Peyer's patch (tissue), 4 donors: ENCODE measurements around the gene KREMEN1. TPM values are rescaled to one million over a fixed set of nuclear protein-coding genes. Genes with fewer than 3 reads are reported as not detected.

Experiments used
- DNase-seq, 3 donors: peaks; one replicate each; pipeline ENCODE4 v3.0.0-alpha.2; 2017 to 2019
- H3K27ac ChIP-seq, 4 donors: fragments of 200-600 bp; sonication (generic); one replicate each; pipeline ENCODE4 v1.5.1; 2016 to 2019
- H3K27me3 ChIP-seq, 2 donors: fragments of 200-600 bp; sonication (generic); one replicate each; pipeline ENCODE4 v1.5.1; 2019
- H3K36me3 ChIP-seq, 3 donors: fragments of 200-600 bp; sonication (generic); one replicate each; pipeline ENCODE4 v1.5.1; 2016 to 2019
- H3K4me1 ChIP-seq, 4 donors: fragments of 200-600 bp; sonication (generic); one replicate each; pipeline ENCODE4 v1.5.1; 2016 to 2019
- H3K4me3 ChIP-seq, 4 donors: fragments of 200-600 bp; sonication (generic); 1 replicate in 3 of 4; 2 replicates in 1 of 4; pipeline ENCODE4 v1.5.1; 2016 to 2019; ENCODE audit warnings: mild to moderate bottlenecking in 1 of 4
- H3K9me3 ChIP-seq, 4 donors: fragments of 200-600 bp; sonication (generic); one replicate each; pipeline ENCODE4 v1.5.1; 2016 to 2019; ENCODE audit warnings: mild to moderate bottlenecking in 1 of 4
- POLR2A ChIP-seq, 2 donors: fragments of 450-650 bp; IDR thresholded peaks; one replicate each; pipeline ENCODE4 v1.5.1; 2017; ENCODE audit warnings: antibody characterized with exemption in 2 of 2, mild to moderate bottlenecking in 2 of 2, moderate library complexity in 2 of 2
- total RNA-seq, 4 donors: library from RNA; depleted of rRNA; stranded (reverse); fragments of >200 nt; gene quantifications; one replicate each; pipeline ENCODE4 v1.1.0, GENCODE V29; 2016
- TF ChIP-seq, protein P1 (sequence below), 6 experiments: fragments of 450-650 bp in 4 of 6; fragments of 200-600 bp in 2 of 6; sonication (generic) in 1 of 6; IDR thresholded peaks; one replicate each; pipeline ENCODE4 v1.5.1; 2017 to 2019; ENCODE audit warnings: antibody characterized with exemption in 6 of 6, mild to moderate bottlenecking in 3 of 6, moderate library complexity in 1 of 6

KREMEN1 gene
- total RNA-seq, 4 donors from 2014 or later = 8.2 to 32.2 (median 16.1) TPM

DNA sequence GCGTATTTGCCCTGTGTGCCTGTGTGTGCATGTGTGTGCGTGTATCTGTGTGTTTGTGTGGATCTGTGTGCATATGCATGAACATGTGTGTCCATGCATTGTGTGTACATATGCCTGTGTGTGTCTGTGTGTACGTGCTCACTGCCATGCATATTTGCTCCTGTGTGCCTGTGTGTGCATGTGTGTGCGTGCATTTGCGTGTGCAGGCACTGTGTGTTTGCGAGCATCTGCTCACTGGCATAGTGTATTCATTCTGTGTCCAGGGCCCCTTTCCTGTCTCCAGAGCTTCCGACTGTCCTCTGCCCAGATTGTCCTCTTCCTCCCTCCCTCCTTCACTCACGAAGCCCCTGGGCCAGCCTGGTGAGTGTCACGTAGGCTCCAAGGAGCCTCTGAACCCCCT lies 138.6 kb downstream of the KREMEN1 start:
- DNase-seq = no peak
- Histone ChIP-seq H3K4me3 (no peak overlapping the region), H3K27ac (no peak overlapping the region), H3K4me1 (no peaks in the 10 kb centered on the region), H3K27me3 (no peaks in the 10 kb centered on the region), H3K36me3 (no peaks in the 10 kb centered on the region), H3K9me3 (no peaks in the 10 kb centered on the region)
- TF ChIP-seq, protein P1, sequence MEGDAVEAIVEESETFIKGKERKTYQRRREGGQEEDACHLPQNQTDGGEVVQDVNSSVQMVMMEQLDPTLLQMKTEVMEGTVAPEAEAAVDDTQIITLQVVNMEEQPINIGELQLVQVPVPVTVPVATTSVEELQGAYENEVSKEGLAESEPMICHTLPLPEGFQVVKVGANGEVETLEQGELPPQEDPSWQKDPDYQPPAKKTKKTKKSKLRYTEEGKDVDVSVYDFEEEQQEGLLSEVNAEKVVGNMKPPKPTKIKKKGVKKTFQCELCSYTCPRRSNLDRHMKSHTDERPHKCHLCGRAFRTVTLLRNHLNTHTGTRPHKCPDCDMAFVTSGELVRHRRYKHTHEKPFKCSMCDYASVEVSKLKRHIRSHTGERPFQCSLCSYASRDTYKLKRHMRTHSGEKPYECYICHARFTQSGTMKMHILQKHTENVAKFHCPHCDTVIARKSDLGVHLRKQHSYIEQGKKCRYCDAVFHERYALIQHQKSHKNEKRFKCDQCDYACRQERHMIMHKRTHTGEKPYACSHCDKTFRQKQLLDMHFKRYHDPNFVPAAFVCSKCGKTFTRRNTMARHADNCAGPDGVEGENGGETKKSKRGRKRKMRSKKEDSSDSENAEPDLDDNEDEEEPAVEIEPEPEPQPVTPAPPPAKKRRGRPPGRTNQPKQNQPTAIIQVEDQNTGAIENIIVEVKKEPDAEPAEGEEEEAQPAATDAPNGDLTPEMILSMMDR (IDR thresholded peaks at IDR 0.05) = no peak
- no peak for TF ChIP-seq POLR2A (IDR thresholded peaks at IDR 0.05)

DNA sequence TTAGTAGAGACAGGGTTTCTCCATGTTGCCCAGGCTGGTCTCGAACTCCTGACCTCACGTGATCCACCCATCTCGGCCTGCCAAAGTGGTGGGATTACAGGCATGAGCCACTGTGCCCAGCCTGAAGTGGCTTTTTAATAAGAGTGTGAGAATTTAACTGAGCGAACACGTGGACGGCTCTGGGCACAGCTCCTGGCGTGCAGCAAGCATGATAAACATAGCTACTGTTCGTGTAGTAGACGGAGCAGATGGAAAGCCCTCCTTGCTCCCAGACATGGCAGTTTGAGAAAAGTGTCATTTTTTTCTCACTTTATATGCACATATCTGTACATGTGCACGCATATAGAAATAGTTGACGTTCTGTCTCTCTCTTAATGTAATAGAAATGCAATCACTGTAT lies 139.9 kb downstream of the KREMEN1 start:
- H3K9me3 ChIP-seq = no peaks in the 10 kb centered on the region
- H3K27me3 ChIP-seq = no peaks in the 10 kb centered on the region
- TF ChIP-seq, protein P1 (IDR thresholded peaks at IDR 0.05) = no peak
- TF ChIP-seq POLR2A (IDR thresholded peaks at IDR 0.05) = no peak
- no peak overlapping the region for H3K27ac ChIP-seq
- H3K4me3 ChIP-seq = no peak overlapping the region
- no peaks in the 10 kb centered on the region for H3K36me3 ChIP-seq
- DNase-seq = no peak
- no peaks in the 10 kb centered on the region for H3K4me1 ChIP-seq

DNA sequence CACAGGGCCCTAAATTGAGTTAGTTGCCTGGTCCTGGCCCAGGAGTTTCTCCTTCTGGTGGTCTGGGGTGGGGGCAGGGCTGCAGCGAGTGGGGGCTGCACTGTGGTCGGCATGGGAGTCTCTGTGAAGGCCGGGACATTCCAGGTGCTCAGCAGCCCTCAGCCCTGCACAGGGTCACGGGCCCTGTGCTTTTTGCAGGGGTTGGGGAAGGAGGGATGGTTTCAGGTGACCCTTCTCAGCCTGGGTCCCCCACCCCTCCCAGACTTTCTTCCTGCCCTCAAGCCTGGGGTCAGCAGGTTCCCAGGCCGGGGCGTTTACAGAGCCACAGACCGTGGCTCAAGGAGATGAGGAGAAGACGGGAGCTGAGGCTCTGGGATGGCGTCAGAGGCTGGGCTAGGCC lies 140.7 kb downstream of the KREMEN1 start:
- no peaks in the 10 kb centered on the region for H3K36me3 ChIP-seq
- no peak for TF ChIP-seq POLR2A (IDR thresholded peaks at IDR 0.05)
- H3K4me3 ChIP-seq = no peak overlapping the region
- DNase-seq = no peak
- no peaks in the 10 kb centered on the region for H3K27me3 ChIP-seq
- H3K27ac ChIP-seq = no peak overlapping the region
- no peaks in the 10 kb centered on the region for H3K9me3 ChIP-seq
- no peaks in the 10 kb centered on the region for H3K4me1 ChIP-seq

DNA sequence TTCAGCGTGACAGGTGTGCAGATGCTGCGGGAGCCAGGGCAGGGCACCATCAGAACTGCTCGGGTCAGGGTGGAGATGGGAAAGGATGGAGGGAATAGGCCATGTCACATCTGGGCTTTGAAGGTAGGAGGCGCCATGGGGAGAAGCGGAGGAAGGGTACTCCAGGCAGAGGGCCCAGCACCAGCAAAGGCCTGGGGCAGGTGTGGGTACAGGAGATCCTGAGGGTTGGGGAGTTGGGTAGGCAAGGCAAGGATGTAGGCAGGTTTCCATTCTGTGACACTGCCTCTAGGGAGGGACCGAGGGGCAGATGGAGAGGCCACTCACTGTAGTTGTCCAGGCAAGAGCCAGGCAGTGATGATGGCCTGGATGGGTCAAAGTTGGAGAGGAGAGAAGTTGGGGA lies 141.4 kb downstream of the KREMEN1 start:
- Histone ChIP-seq H3K36me3 (no peaks in the 10 kb centered on the region), H3K27ac (no peak overlapping the region), H3K27me3 (no peaks in the 10 kb centered on the region), H3K4me3 (no peak overlapping the region), H3K4me1 (no peaks in the 10 kb centered on the region), H3K9me3 (no peaks in the 10 kb centered on the region)
- DNase-seq = no peak
- TF ChIP-seq, protein P1 (IDR thresholded peaks at IDR 0.05) = no peak
- no peak for TF ChIP-seq POLR2A (IDR thresholded peaks at IDR 0.05)

DNA sequence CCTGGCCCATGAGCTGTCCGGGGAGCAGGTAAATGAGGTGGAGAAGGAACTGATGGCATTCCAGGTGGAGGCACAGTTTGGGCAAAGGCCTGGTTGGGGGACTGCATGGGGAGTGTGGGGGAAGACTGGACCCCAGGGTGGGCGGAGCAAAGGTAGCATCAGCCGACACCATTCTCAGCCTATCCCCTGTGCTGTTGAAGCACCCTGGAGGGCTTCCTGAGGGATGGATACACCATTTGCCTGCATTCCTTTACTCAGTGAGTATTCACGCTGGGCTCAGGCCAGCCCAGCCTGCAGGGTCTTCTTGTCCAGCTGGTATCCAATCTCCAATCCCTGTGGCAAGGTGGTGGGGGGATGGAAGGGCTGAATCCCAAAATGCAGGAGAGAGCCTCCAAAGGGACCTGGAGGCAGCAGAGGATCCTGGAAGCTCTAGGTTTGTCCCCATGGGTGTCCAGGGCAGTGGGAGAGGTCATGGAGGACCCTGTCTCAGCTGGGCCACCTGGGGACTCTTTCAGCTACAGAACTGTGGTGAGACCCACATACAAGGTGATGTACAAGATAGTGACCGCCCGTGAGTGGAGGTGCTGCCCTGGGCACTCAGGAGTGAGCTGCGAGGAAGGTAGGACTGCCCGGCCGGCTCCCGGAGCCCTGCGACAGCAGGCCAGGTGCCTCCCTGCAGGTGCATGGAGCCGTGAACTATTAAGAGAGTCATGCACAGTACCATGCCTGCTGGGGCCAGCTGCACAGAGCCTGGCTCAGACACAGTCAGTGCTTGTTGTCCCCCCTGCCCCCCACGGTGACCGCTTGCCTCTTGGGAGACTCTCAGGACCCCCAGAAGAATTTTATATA lies 142.4 kb downstream of the KREMEN1 start:
- no peak for DNase-seq
- Histone ChIP-seq H3K4me1 (no peaks in the 10 kb centered on the region), H3K36me3 (no peaks in the 10 kb centered on the region), H3K27me3 (no peaks in the 10 kb centered on the region), H3K27ac (no peak overlapping the region), H3K9me3 (no peaks in the 10 kb centered on the region), H3K4me3 (no peak overlapping the region)
- no peak for TF ChIP-seq POLR2A (IDR thresholded peaks at IDR 0.05)
- TF ChIP-seq, protein P1 (IDR thresholded peaks at IDR 0.05) = no peak

DNA sequence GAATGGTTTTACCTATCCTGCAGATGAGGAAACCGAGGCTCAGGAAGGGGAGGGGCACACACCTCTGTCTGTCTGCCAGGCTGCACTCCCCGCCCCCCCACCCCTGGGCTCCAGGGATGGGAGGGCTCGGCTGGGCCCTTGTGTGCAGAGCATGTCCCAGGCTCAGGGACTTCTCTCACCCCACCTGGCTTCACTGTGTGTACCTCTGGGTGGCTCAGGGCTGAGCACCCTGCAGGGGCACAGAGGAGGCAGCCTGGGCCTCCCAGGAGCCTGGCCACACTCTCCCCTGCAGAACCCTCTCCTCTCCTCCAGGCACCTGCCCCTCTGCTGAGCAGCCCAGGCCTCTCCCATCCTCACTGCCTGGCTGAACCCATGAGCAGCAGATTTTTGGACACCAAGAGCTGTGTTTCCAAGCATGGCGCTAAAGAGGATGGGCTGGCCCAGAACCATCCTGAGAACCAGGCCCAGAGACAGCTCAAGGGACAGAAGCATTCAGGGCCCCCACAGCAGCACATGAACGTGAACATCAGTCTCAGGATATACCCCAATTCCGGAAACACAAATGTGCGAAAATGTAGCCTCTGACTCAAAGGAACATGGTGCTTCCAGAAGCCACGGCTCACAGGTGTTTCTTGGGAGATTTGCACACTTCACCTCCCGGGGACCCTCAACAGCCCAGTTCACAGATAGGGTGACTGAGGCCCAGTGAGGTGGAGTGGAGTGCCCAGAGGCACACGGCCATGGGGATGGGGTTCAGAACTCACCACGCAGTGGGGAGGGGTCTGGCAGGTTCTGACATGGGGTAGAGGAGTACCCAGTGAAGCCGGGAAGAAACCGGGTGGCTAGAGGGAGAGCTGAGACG lies 143.4 kb downstream of the KREMEN1 start:
- Histone ChIP-seq H3K9me3 (no peaks in the 10 kb centered on the region), H3K4me3 (no peak overlapping the region), H3K36me3 (no peaks in the 10 kb centered on the region), H3K27ac (peak overlapping the region in 1 of 4 donors; percentile 21), H3K4me1 (no peaks in the 10 kb centered on the region), H3K27me3 (no peaks in the 10 kb centered on the region)
- no peak for DNase-seq
- no peak for TF ChIP-seq POLR2A (IDR thresholded peaks at IDR 0.05)
- TF ChIP-seq, protein P1 (IDR thresholded peaks at IDR 0.05) = no peak
